Stomach smooth muscle (tissue), 2 donors: ENCODE data around the gene MBNL1.
A peak's percentile ranks its signal among the peaks of the same experiment; 100 is the strongest.

ENCODE experiments used
- H3K27ac ChIP-seq: one replicate; pipeline ENCODE4 v1.7.0; 2013; ENCODE audit warnings: mild to moderate bottlenecking, low read length, inconsistent platforms
- H3K27me3 ChIP-seq, 2 donors: one replicate each; pipeline ENCODE4 v1.7.0; 2013; ENCODE audit warnings: low read length in 2 of 2; ENCODE audit not compliant: insufficient read depth in 2 of 2, control insufficient read depth in 1 of 2
- H3K36me3 ChIP-seq, 2 donors: one replicate each; pipeline ENCODE4 v1.7.0; 2013; ENCODE audit warnings: low read length in 2 of 2; ENCODE audit not compliant: control insufficient read depth in 2 of 2, insufficient read depth in 2 of 2
- H3K4me1 ChIP-seq: one replicate; pipeline ENCODE4 v1.7.0; 2013; ENCODE audit warnings: low read length; ENCODE audit not compliant: control insufficient read depth, insufficient read depth
- H3K4me3 ChIP-seq, 2 donors: one replicate each; pipeline ENCODE4 v1.7.0; 2013; ENCODE audit warnings: low read length in 2 of 2
- H3K9ac ChIP-seq, 2 donors: one replicate each; pipeline ENCODE4 v1.7.0; 2013; ENCODE audit warnings: low read length in 2 of 2, mild to moderate bottlenecking in 1 of 2
- H3K9me3 ChIP-seq, 2 donors: one replicate each; pipeline ENCODE4 v1.7.0; 2013; ENCODE audit warnings: low read length in 2 of 2; ENCODE audit not compliant: control insufficient read depth in 2 of 2
- donor health status: healthy.
- donor health status: Pancreatic carcinoma.

MBNL1 gene

DNA sequence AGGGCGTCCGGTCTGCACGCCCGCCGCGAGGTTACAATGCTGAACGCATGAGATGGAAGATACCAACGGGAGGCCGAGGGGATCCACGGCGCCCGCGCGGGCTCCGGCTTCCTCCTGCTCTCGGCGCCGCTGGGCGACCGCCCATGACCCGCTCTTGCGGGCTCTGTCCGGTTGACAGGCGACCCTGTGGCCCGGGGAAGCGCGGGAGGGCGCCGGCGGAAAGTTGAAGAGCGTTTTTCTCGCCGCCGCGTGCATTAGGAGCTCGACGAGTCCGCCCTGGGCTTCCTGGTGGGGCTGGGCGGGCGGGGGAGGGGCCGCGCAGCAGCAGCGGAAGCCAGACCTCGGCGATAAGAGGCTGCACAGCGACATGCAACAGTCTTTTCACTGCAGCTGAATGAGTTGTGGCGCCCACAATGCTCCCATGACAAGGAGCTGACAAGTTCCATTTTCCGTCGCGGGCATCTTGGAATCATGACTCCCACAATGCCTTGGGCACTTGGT, at the start of gene MBNL1:
Gene MBNL1, plus strand, starts transcription at position 375 of the 501 bp plus-strand sequence. CDS start 31,265 bp downstream, outside the sequence.
- Histone ChIP-seq H3K4me3 (peak within 1 kb of the TSS; percentile 83 to 95), H3K36me3 (no peaks in the 10 kb centered on the region), H3K4me1 (peaks cover 15% of the 10 kb centered on the region), H3K27ac (peak within 1 kb of the TSS; percentile 97), H3K9me3 (no peaks in the 10 kb centered on the region), H3K27me3 (no peaks in the 10 kb centered on the region), H3K9ac (peak within 1 kb of the TSS; percentile 97)

DNA sequence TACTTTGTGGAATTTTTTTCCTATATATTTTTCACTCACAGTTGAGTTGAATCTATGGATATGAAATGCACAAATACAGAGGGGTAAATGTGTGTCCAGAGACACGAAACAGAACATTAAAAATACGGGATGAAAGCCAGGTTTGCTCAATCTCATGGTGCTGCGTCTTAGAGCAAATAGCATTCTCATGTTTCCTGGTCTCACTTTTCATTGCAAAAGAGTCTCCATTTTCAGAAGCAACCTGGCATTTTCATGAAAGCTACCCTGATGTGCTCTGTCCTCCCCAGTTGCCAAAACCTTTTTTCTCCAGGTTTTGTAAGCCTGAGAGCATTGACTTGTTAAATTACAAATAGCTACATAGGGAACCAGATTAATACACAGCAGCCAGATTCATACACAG, 49.5 kb upstream of the MBNL1 start:
- no peaks in the 10 kb centered on the region for H3K27me3 ChIP-seq
- no peaks in the 10 kb centered on the region for H3K9me3 ChIP-seq
- H3K4me1 ChIP-seq, result peaks cover 13% of the 10 kb centered on the region
- H3K4me3 ChIP-seq, result peak overlapping the region in 1 of 2 donors; percentile 6
- H3K36me3 ChIP-seq, result no peaks in the 10 kb centered on the region
- peak overlapping the region; percentile 64 for H3K27ac ChIP-seq
- H3K9ac ChIP-seq, result peak overlapping the region; percentile 7 to 15

DNA sequence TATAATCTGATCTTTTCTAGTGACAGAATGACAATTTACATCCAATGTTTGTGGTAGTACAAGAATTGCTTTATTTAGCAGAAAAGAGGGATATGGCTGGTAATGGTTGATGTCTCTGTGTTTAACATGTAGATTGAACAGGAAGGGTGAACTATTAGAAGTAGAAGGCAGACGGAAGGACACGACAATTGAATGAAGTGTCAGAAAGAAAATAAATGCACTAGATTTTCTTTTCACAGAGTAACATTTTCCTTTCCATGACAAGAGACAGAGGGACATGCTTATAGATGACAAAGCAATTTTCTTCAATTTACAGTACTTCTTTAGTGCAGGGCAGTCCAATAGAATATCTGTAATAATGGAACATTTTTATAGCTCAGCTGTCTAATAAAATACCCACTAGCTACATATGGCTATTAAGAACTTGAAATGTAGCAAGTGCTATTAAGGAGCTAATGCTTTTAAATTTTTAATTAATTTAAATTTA, 48.9 kb upstream of the MBNL1 start:
- H3K27me3 ChIP-seq, result no peaks in the 10 kb centered on the region
- H3K9ac ChIP-seq, result peak overlapping the region in 1 of 2 donors; percentile 15
- peak overlapping the region in 1 of 2 donors; percentile 6 for H3K4me3 ChIP-seq
- peaks cover 13% of the 10 kb centered on the region for H3K4me1 ChIP-seq
- H3K9me3 ChIP-seq, result no peaks in the 10 kb centered on the region
- H3K27ac ChIP-seq, result peak overlapping the region; percentile 64
- no peaks in the 10 kb centered on the region for H3K36me3 ChIP-seq

GRCh38 chr3:152222327-152222726, 46.4 kb upstream of the MBNL1 start:
- H3K9ac ChIP-seq, result peak overlapping the region in 1 of 2 donors; percentile 69
- no peaks in the 10 kb centered on the region for H3K9me3 ChIP-seq
- H3K27me3 ChIP-seq, result no peaks in the 10 kb centered on the region
- H3K27ac ChIP-seq, result peak overlapping the region; percentile 46
- no peaks in the 10 kb centered on the region for H3K36me3 ChIP-seq
- peak overlapping the region; percentile 0 to 1 for H3K4me3 ChIP-seq
- peaks cover 13% of the 10 kb centered on the region for H3K4me1 ChIP-seq

GRCh38 chr3:152225201-152225600, 43.5 kb upstream of the MBNL1 start:
- Histone ChIP-seq H3K27me3 (no peaks in the 10 kb centered on the region), H3K4me3 (no peak overlapping the region), H3K9me3 (no peaks in the 10 kb centered on the region), H3K36me3 (no peaks in the 10 kb centered on the region), H3K4me1 (peaks cover 6% of the 10 kb centered on the region), H3K27ac (no peak overlapping the region), H3K9ac (no peak overlapping the region)

DNA sequence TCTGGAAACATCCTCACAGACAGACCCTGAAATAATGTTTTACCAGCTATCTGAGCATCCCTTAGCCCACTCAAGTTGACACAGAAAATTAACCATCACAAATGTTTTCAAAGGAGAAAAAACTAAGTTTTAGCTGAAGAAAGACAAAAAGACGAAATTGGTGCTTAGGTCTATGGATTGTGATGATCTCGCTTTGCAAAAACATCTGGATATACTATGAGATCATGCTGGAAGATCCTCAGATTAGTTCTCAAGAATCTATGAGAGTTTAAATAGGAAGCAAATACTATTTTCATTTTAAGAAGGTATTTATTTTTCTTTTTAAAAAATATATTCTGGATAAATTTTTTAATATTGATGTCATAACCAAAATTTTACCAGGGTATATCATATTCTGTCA, 42.6 kb upstream of the MBNL1 start:
- H3K36me3 ChIP-seq, result no peaks in the 10 kb centered on the region
- H3K27ac ChIP-seq, result no peak overlapping the region
- no peaks in the 10 kb centered on the region for H3K27me3 ChIP-seq
- no peaks in the 10 kb centered on the region for H3K9me3 ChIP-seq
- no peak overlapping the region for H3K4me3 ChIP-seq
- H3K4me1 ChIP-seq, result peaks cover 3% of the 10 kb centered on the region
- H3K9ac ChIP-seq, result no peak overlapping the region

GRCh38 chr3:152227027-152227426, 41.7 kb upstream of the MBNL1 start:
- Histone ChIP-seq H3K36me3 (no peaks in the 10 kb centered on the region), H3K27me3 (no peaks in the 10 kb centered on the region), H3K9me3 (no peaks in the 10 kb centered on the region), H3K9ac (no peak overlapping the region), H3K4me3 (no peak overlapping the region), H3K27ac (no peak overlapping the region), H3K4me1 (peaks cover 3% of the 10 kb centered on the region)

DNA sequence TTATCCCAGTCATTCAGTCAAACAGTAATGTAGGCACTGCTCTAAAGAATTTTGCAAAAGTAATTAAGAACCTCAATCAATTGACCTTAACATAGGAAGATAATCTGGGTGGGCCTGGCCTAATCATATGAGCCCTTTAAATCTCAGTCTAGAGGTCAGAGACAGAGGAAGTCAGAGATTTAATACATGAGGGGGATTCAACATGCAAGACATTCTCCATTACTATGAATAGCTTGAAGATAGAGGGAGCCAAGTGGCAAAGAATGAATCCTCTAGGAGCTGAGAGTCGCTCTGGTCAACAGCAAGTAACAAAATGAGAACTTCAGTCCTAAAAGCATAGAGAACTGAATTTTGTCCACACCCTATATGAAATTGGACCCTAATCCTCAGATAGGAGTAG, 39.0 kb upstream of the MBNL1 start:
- no peak overlapping the region for H3K9ac ChIP-seq
- H3K27ac ChIP-seq, result no peak overlapping the region
- no peaks in the 10 kb centered on the region for H3K36me3 ChIP-seq
- no peaks in the 10 kb centered on the region for H3K27me3 ChIP-seq
- H3K9me3 ChIP-seq, result no peaks in the 10 kb centered on the region
- H3K4me1 ChIP-seq, result no peaks in the 10 kb centered on the region
- no peak overlapping the region for H3K4me3 ChIP-seq

- no peak overlapping the region for H3K9ac ChIP-seq
- no peaks in the 10 kb centered on the region for H3K27me3 ChIP-seq
- H3K9me3 ChIP-seq, result no peaks in the 10 kb centered on the region
- H3K4me1 ChIP-seq, result no peaks in the 10 kb centered on the region
- no peak overlapping the region for H3K4me3 ChIP-seq
- H3K27ac ChIP-seq, result no peak overlapping the region
- no peaks in the 10 kb centered on the region for H3K36me3 ChIP-seq
Observed at GRCh38 chr3:152230370-152230769, 38.4 kb upstream of the MBNL1 start.

DNA sequence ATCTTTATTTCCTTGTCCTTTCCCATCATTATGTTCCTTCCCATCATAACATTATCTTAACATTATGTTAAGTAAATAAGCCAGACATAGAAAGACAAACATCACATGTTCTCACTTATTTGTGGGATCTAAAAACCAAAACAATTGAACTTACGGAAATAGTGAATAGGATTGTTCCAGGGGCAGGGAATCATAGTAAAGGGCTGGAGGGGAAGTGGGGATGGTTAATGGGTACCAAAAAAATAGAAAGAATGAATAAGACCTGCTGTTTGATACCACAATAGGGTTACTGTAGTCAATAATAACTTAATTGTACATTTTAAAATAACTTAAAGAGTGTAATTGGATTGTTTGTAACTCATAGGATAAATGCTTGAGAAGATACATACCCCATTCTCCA, 36.7 kb upstream of the MBNL1 start:
- no peaks in the 10 kb centered on the region for H3K4me1 ChIP-seq
- H3K27ac ChIP-seq, result no peak overlapping the region
- H3K9me3 ChIP-seq, result no peaks in the 10 kb centered on the region
- H3K9ac ChIP-seq, result no peak overlapping the region
- no peak overlapping the region for H3K4me3 ChIP-seq
- no peaks in the 10 kb centered on the region for H3K27me3 ChIP-seq
- no peaks in the 10 kb centered on the region for H3K36me3 ChIP-seq

DNA sequence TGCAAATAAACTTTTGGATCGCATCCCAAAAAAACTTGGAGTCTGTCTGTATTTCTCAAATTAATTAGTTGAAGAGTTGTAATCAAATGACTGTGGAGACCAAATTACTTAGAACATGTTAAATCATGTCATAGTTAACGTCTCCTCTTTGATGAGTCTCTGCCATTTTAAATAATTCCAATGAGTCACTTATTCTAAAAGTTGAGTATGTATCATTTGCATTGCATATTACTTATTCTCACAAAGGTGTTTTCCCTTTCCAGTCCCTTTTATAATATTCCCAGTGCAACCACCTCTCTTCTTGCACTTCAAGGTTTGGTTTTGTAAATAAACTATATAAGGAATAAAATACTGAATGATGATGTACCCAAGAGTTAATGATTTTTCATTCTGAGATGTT, 36.0 kb upstream of the MBNL1 start:
- H3K9ac ChIP-seq, result no peak overlapping the region
- no peaks in the 10 kb centered on the region for H3K9me3 ChIP-seq
- no peaks in the 10 kb centered on the region for H3K4me1 ChIP-seq
- H3K27ac ChIP-seq, result no peak overlapping the region
- no peaks in the 10 kb centered on the region for H3K27me3 ChIP-seq
- no peaks in the 10 kb centered on the region for H3K36me3 ChIP-seq
- no peak overlapping the region for H3K4me3 ChIP-seq
